Ovary (tissue), 3 donors: ENCODE measurements around the gene HADHA.

Experiments
- CTCF ChIP-seq, 3 donors: fragments of 450-650 bp in 2 of 3; fragments of 200-600 bp in 1 of 3; IDR thresholded peaks; one replicate each; pipeline versions ENCODE4 v1.5.1 to v1.8.0; 2016 to 2022; ENCODE audit warnings: antibody characterized with exemption in 3 of 3, mild to moderate bottlenecking in 1 of 3
- POLR2A ChIP-seq: fragments of 450-650 bp; IDR thresholded peaks from one replicate; pipeline ENCODE4 v1.6.1; 2017; ENCODE audit warnings: antibody characterized with exemption, mild to moderate bottlenecking, moderate library complexity
- donor health status: DM: no; HTN: no; CAD: no.

- TF ChIP-seq CTCF (IDR thresholded peaks at IDR 0.05): no peak
- no peak for TF ChIP-seq POLR2A
Observed at GRCh38 chr2:26182441-26182840, 62.0 kb downstream of the HADHA start.
